Measurements from ENCODE around the gene PINK1. TPM values are rescaled to one million over a fixed set of nuclear protein-coding genes. Genes with fewer than 3 reads are reported as not detected.

Gene PINK1
- polyA plus RNA-seq, 1 donor (not counting 4 experiments of a cell fraction or from before 2014, with no cell fraction given), result 44.6 TPM

- no peak overlapping the region for H2AFZ ChIP-seq (ENCODE audit: control insufficient read depth, low read length)
- no peaks in the 10 kb centered on the region for H3K27me3 ChIP-seq (ENCODE audit: control insufficient read depth, extremely low read depth, insufficient read depth, low read length)
- no peak for DNase-seq (ENCODE audit: low read depth, low spot score)
- H3K4me1 ChIP-seq (ENCODE audit: control insufficient read depth, extremely low read depth, insufficient read depth, low read length), result peaks cover 16% of the 10 kb centered on the region
- no peaks in the 10 kb centered on the region for H3K9me3 ChIP-seq (ENCODE audit: control insufficient read depth, low read depth, low read length)
- H3K9ac ChIP-seq (ENCODE audit: control insufficient read depth, extremely low read depth, insufficient read depth, low read length), result no peak overlapping the region
- dilution Hi-C loops (cut with MboI; ENCODE audit: extremely low pct_ligation_motif_present, low sequenced_read_pairs), result no loop called here
- peaks cover 6% of the 10 kb centered on the region for H4K20me1 ChIP-seq (ENCODE audit: control insufficient read depth, extremely low read depth, insufficient read depth, low read length)
- no peaks in the 10 kb centered on the region for H3K9me1 ChIP-seq (ENCODE audit: control insufficient read depth, extremely low read depth, insufficient read depth, low read length)
- H3K4me3 ChIP-seq (ENCODE audit: control insufficient read depth in 2 of 3, extremely low read depth in 1 of 3, insufficient read depth in 2 of 3, low read depth in 1 of 3, low read length in 3 of 3), result no peak overlapping the region
- H3K79me2 ChIP-seq (ENCODE audit: control insufficient read depth, insufficient read depth, low read length), result peaks cover 61% of the 10 kb centered on the region
- TF ChIP-seq EZH2 (IDR thresholded peaks at IDR 0.05; ENCODE audit: low read length), result no peak
- TF ChIP-seq, protein P1, sequence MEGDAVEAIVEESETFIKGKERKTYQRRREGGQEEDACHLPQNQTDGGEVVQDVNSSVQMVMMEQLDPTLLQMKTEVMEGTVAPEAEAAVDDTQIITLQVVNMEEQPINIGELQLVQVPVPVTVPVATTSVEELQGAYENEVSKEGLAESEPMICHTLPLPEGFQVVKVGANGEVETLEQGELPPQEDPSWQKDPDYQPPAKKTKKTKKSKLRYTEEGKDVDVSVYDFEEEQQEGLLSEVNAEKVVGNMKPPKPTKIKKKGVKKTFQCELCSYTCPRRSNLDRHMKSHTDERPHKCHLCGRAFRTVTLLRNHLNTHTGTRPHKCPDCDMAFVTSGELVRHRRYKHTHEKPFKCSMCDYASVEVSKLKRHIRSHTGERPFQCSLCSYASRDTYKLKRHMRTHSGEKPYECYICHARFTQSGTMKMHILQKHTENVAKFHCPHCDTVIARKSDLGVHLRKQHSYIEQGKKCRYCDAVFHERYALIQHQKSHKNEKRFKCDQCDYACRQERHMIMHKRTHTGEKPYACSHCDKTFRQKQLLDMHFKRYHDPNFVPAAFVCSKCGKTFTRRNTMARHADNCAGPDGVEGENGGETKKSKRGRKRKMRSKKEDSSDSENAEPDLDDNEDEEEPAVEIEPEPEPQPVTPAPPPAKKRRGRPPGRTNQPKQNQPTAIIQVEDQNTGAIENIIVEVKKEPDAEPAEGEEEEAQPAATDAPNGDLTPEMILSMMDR (optimal IDR thresholded peaks at IDR 0.05 in 1 of 3, IDR thresholded peaks at IDR 0.05 in 1 of 3, conservative IDR thresholded peaks at IDR 0.05 in 1 of 3; ENCODE audit: extremely low read depth in 1 of 3, insufficient read depth in 2 of 3, low read length in 3 of 3), result no peak
- FAIRE-seq, result no peak
- peaks cover 27 to 55% of the 10 kb centered on the region in 2 experiments for H3K36me3 ChIP-seq (ENCODE audit: control insufficient read depth in 2 of 2, extremely low read depth in 1 of 2, insufficient read depth in 2 of 2, low read length in 2 of 2)
- no peak overlapping the region for H3K4me2 ChIP-seq (ENCODE audit: control insufficient read depth, extremely low read depth, insufficient read depth, low read depth, low read length)
- no peak overlapping the region for H3K27ac ChIP-seq (ENCODE audit: control insufficient read depth, insufficient read depth, low read length)
Observed at GRCh38 chr1:20658166-20658915, 25.1 kb downstream of the PINK1 start.

- Histone ChIP-seq H3K27me3 (ENCODE audit: control insufficient read depth, extremely low read depth, insufficient read depth, low read length) (no peaks in the 10 kb centered on the region), H4K20me1 (ENCODE audit: control insufficient read depth, extremely low read depth, insufficient read depth, low read length) (peaks cover 3% of the 10 kb centered on the region), H3K9me3 (ENCODE audit: control insufficient read depth, low read depth, low read length) (no peaks in the 10 kb centered on the region), H3K79me2 (ENCODE audit: control insufficient read depth, insufficient read depth, low read length) (peaks cover 59% of the 10 kb centered on the region), H3K4me2 (ENCODE audit: control insufficient read depth, extremely low read depth, insufficient read depth, low read depth, low read length) (peak overlapping the region; percentile 96), H3K4me1 (ENCODE audit: control insufficient read depth, extremely low read depth, insufficient read depth, low read length) (peaks cover 16% of the 10 kb centered on the region), H3K27ac (ENCODE audit: control insufficient read depth, insufficient read depth, low read length) (peak overlapping the region; percentile 82), H3K9me1 (ENCODE audit: control insufficient read depth, extremely low read depth, insufficient read depth, low read length) (no peaks in the 10 kb centered on the region), H3K36me3 (ENCODE audit: control insufficient read depth in 2 of 2, extremely low read depth in 1 of 2, insufficient read depth in 2 of 2, low read length in 2 of 2) (peaks cover 22 to 37% of the 10 kb centered on the region in 2 experiments), H3K4me3 (ENCODE audit: control insufficient read depth in 2 of 3, extremely low read depth in 1 of 3, insufficient read depth in 2 of 3, low read depth in 1 of 3, low read length in 3 of 3) (peak overlapping the region; percentile 96 to 99 (median 98)), H2AFZ (ENCODE audit: control insufficient read depth, low read length) (peak overlapping the region; percentile 77), H3K9ac (ENCODE audit: control insufficient read depth, extremely low read depth, insufficient read depth, low read length) (peak overlapping the region; percentile 92)
- FAIRE-seq (no peak), DNase-seq (ENCODE audit: low read depth, low spot score) (no peak)
- dilution Hi-C loops (cut with MboI; ENCODE audit: extremely low pct_ligation_motif_present, low sequenced_read_pairs), result no loop called here
- TF ChIP-seq, protein P1 (optimal IDR thresholded peaks at IDR 0.05 in 1 of 3, IDR thresholded peaks at IDR 0.05 in 1 of 3, conservative IDR thresholded peaks at IDR 0.05 in 1 of 3; ENCODE audit: extremely low read depth in 1 of 3, insufficient read depth in 2 of 3, low read length in 3 of 3), result no peak
- TF ChIP-seq EZH2 (IDR thresholded peaks at IDR 0.05; ENCODE audit: low read length), result no peak
Observed at GRCh38 chr1:20660363-20660762, 27.1 kb downstream of the PINK1 start.

All from keratinocyte (primary cell).